Lower lobe of right lung (tissue), 2 donors: Measurements from ENCODE around the gene PALLD. TPM values are rescaled to one million over a fixed set of nuclear protein-coding genes. Genes with fewer than 3 reads are reported as not detected.

ENCODE experiments used
- ATAC-seq, 2 donors: fragments of 200-7000 bp; cut with Tn5 transposase; one replicate each; pipeline ENCODE4 v1.9.1; 2020 to 2022; ENCODE audit warnings: mild to moderate bottlenecking in 2 of 2, moderate library complexity in 2 of 2
- DNase-seq: peaks from one replicate; pipeline ENCODE4 v3.0.0-alpha.2; 2020
- H3K27ac ChIP-seq: fragments of 200-600 bp; one replicate; pipeline ENCODE4 v1.8.0; 2022
- H3K27me3 ChIP-seq: fragments of 200-600 bp; one replicate; pipeline ENCODE4 v1.8.0; 2022; ENCODE audit warnings: low read depth
- H3K36me3 ChIP-seq: fragments of 200-600 bp; one replicate; pipeline ENCODE4 v1.8.0; 2022; ENCODE audit warnings: mild to moderate bottlenecking
- H3K4me1 ChIP-seq: fragments of 200-600 bp; one replicate; pipeline ENCODE4 v1.8.0; 2022
- H3K4me3 ChIP-seq: fragments of 200-600 bp; one replicate; pipeline ENCODE4 v1.8.0; 2022; ENCODE audit warnings: mild to moderate bottlenecking
- H3K9me3 ChIP-seq: fragments of 200-600 bp; one replicate; pipeline ENCODE4 v1.8.0; 2022
- CTCF ChIP-seq: fragments of 200-600 bp; IDR thresholded peaks from one replicate; pipeline ENCODE4 v1.8.0; 2022; ENCODE audit warnings: antibody characterized with exemption, mild to moderate bottlenecking
- intact Hi-C: fragments of 100-400 bp; cut with DNase I; formaldehyde crosslinking; loops from one replicate; pipeline ENCODE4 v1.11.0; 2022
- total RNA-seq: library from RNA; stranded (reverse); fragmentation: NEBNext Ultra II Directional; extraction: Animal tissue kit (Norgen Biotek cat#: 25700); gene quantifications from one replicate; pipeline ENCODE4 v1.2.1, GENCODE V29; 2021
- donor health status: DM: no; HTN: yes; CAD: no; lungs with severe emphysema.

Gene PALLD
- total RNA-seq, 1 donor from 2014 or later, result 91.9 TPM

DNA sequence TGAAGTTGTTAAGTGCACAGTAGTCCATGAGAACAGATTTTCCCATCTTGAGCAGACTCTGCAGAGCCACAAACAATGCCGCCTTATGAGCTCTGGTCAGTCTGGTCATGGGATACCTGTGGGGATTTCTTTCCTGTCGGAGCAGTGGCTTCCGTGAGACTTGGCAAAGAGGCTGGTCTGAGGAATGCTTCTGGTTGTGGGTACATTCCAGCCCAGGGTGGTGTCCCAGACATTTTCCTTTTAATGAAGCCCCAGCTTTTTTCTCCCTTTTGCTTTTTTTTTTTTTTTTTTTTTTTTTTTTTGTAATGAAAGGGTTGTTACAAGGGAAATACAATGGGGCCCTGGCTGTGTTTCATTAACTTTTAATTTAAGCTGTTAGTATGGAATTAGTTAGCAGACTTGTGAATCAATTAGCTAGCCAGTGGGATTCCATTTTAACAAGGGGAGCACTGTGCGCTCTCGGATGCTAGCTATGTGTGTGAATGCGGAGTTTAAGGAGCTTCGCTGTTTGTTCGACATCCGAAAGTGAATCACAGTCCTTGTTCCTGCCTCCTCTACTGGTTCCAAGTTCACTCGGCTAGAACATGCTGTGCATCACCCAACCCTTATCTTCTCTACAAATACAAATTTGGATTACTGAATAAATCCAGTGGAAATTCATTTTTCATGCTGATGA lies 288.1 kb downstream of the PALLD start:
- intact Hi-C loops, result no loop called here
- Histone ChIP-seq H3K4me1 (no peaks in the 10 kb centered on the region), H3K9me3 (no peaks in the 10 kb centered on the region), H3K27ac (no peak overlapping the region), H3K27me3 (no peaks in the 10 kb centered on the region), H3K36me3 (no peaks in the 10 kb centered on the region), H3K4me3 (no peak overlapping the region)
- ATAC-seq (peak; percentile 60 to 76), DNase-seq (no peak)
- TF ChIP-seq CTCF, result no peak

- ATAC-seq (no peak), DNase-seq (no peak)
- Histone ChIP-seq H3K27ac (no peak overlapping the region), H3K9me3 (no peaks in the 10 kb centered on the region), H3K27me3 (no peaks in the 10 kb centered on the region), H3K4me1 (no peaks in the 10 kb centered on the region), H3K4me3 (no peak overlapping the region), H3K36me3 (no peaks in the 10 kb centered on the region)
- intact Hi-C loops, result no loop called here
- no peak for TF ChIP-seq CTCF
Observed at GRCh38 chr4:168787334-168787733, 290.5 kb downstream of the PALLD start.

DNA sequence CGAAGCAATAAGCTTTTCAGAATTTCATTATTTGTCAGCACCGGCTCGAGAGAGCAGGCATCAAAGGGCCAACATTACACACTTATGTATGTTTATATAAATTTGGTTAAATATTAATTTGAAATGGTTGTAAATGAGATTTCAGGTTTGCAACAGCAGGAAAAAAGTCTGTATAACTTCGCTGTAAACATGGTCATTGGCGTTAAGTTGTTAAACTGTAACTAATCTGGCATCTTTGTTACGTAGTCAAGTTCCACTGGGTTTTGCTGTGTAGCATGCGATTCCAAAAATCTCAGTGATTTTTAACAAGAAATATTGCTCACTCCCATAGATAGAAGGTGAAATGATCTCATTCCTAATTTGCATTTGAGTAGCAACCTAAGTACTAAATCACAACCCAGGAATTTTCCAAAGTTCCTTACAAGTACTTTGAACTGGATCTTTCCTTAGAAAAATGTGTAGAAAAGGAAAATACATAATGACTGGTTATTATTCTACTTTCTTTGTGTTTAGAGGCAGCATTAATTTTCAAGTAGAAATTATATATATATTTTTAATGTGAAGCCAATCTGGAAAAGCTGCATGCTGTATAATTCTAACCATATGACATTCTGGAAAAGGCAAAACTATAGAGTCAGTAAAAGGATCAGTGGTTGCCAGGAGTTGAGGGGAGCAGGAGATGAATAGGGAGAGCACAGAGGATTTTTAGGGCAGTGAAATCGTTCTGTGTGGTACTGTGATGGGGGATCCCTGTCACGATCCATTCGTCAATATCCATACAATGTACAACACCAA lies 291.1 kb downstream of the PALLD start:
- Histone ChIP-seq H3K4me1 (no peaks in the 10 kb centered on the region), H3K27ac (no peak overlapping the region), H3K27me3 (no peaks in the 10 kb centered on the region), H3K4me3 (no peak overlapping the region), H3K36me3 (no peaks in the 10 kb centered on the region), H3K9me3 (no peaks in the 10 kb centered on the region)
- intact Hi-C loops, result no loop called here
- peak in 1 of 2 donors; percentile 17 for ATAC-seq
- no peak for TF ChIP-seq CTCF
- no peak for DNase-seq

GRCh38 chr4:168790898-168791297 lies 294.0 kb downstream of the PALLD start:
- no peaks in the 10 kb centered on the region for H3K4me1 ChIP-seq
- H3K27ac ChIP-seq, result no peak overlapping the region
- ATAC-seq, result no peak
- no peaks in the 10 kb centered on the region for H3K36me3 ChIP-seq
- intact Hi-C loops, result no loop called here
- no peak for DNase-seq
- H3K4me3 ChIP-seq, result no peak overlapping the region
- H3K27me3 ChIP-seq, result no peaks in the 10 kb centered on the region
- H3K9me3 ChIP-seq, result no peaks in the 10 kb centered on the region
- TF ChIP-seq CTCF, result no peak

- DNase-seq, result no peak
- Histone ChIP-seq H3K27ac (no peak overlapping the region), H3K9me3 (no peaks in the 10 kb centered on the region), H3K36me3 (no peaks in the 10 kb centered on the region), H3K27me3 (no peaks in the 10 kb centered on the region), H3K4me1 (no peaks in the 10 kb centered on the region), H3K4me3 (no peak overlapping the region)
- no peak for TF ChIP-seq CTCF
- intact Hi-C loops, result no loop called here
- ATAC-seq, result no peak
Observed at GRCh38 chr4:168791376-168791775, 294.5 kb downstream of the PALLD start.
